ENCODE results near the gene FOXI3.

DNA sequence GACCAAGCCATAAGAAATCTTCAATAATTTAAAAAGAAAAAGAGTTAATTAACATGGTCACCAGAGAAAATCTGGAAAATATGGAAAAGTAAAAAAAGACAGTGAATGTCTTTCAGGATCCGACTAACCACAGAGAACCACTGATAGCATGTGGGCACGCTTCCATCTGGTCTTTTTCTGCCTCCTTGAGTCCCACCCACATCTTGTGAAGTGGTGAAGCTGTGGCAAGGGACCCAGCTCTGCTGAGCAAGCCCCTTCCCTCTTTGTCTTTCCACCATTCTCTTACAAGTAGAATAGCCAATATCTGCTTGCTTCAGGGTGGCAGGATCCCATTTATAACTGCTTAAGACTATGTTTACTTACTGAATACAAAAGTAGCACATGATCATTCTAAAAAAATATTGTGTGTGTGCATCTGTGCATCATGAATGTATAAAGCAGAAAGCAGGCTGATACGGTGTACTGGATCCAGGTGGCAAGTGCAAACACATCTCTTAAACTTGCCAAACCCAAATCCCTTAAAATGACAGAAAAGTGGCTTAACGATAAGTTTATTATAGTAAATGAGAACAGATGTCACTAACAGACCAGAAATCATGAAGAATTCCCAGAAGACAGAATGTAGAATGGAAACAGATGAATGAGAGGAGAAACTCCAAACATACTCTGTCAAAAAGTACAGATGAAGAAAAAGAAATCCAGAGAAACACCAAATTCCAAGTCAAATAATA lies 52.3 kb downstream of the FOXI3 start:
- TF ChIP-seq, protein P1, sequence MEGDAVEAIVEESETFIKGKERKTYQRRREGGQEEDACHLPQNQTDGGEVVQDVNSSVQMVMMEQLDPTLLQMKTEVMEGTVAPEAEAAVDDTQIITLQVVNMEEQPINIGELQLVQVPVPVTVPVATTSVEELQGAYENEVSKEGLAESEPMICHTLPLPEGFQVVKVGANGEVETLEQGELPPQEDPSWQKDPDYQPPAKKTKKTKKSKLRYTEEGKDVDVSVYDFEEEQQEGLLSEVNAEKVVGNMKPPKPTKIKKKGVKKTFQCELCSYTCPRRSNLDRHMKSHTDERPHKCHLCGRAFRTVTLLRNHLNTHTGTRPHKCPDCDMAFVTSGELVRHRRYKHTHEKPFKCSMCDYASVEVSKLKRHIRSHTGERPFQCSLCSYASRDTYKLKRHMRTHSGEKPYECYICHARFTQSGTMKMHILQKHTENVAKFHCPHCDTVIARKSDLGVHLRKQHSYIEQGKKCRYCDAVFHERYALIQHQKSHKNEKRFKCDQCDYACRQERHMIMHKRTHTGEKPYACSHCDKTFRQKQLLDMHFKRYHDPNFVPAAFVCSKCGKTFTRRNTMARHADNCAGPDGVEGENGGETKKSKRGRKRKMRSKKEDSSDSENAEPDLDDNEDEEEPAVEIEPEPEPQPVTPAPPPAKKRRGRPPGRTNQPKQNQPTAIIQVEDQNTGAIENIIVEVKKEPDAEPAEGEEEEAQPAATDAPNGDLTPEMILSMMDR (IDR thresholded peaks at IDR 0.05; ENCODE audit: extremely low read depth in 1 of 2, insufficient read depth in 1 of 2, low read depth in 1 of 2, low read length in 2 of 2): no peak
- TF ChIP-seq JUN (IDR thresholded peaks at IDR 0.05; ENCODE audit: borderline replicate concordance, insufficient read depth, insufficient read length, low read depth) (no peak), POLR2AphosphoS5 (IDR thresholded peaks at IDR 0.05; ENCODE audit: insufficient read depth, low read depth, low read length) (no peak)

Data from endothelial cell of umbilical vein (primary cell).